ENCODE results near the gene SLX4.
A peak's percentile ranks its signal among the peaks of the same experiment; 100 is the strongest.
"Not testable (repeated sequence)": the region's sequence is repeated elsewhere in the genome, so short reads cannot be mapped to it uniquely, and the experiment has no call there.

SLX4 gene

DNA sequence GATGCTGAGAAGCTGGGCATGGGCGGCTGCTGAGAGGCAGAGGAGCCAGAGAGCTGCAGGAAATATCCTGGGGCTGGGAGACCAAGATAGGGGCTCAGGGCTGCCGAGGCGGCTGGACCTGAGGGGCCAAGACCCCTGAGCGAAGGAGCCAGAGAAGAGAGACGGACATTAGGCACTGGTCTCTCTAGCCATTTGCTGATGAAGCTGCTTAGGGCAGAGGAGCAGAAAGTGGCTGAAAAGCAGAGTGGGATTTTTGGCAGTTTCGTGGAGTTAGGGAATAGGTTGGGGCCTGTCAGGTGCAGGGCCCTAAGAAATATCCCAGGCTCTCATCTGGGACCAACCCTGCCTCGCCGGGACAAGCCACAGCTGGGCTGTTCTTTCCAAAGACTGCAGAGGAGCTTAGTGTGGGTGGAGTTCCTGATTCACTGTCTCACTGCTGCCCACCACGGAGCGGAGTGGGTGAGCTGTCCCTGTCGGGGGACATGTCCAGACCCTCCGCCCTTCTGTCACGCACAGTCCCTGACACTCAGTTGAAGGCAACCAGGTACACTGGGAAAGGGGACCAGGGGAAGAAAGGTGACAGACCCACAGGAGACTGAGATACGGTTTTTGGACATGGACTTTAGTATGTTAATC, 31.8 kb upstream of the SLX4 start:
- peak in 1 of 10 donors; percentile 42 for DNase-seq
- intact Hi-C loops (cut with DNase I): no loop called here

- peak in 1 of 10 donors; percentile 57 for DNase-seq
- intact Hi-C loops (cut with DNase I): no loop called here
Observed at GRCh38 chr16:3642397-3643094, 31.1 kb upstream of the SLX4 start.

DNA sequence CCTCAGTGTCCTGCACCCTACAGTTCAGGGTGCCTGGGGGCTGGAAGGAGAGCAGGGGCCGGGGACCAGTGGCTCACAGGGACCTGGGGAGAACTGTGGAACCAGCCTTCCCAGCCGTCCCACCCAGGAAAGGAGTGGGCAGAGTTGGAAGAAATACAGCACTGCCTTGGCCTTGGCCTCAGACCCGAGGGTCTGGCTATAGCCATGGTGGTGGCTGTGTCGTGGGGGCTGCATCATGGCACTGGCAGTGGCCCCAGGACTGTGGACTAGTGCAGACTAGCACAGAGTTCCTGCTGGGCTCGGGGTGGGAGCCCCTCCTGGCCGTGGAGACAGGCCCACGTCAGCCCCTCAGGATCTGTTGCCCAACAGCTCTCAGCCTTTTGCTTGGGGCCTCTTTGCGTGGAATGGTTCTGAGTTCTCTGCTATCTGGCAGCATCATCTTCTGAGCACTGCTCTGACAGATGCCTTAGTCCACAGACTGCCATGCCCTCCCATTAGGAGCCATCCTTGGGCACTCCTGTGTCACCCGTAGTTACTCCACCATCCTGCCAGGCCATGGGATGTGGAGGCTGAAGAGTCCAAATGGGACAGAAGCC, 30.5 kb upstream of the SLX4 start:
- DNase-seq: no peak

GRCh38 chr16:3640632-3641501, 29.5 kb upstream of the SLX4 start:
- intact Hi-C loops (cut with DNase I): no loop called here

More for the DNA sequence above, 30.5 kb upstream of the SLX4 start:
- intact Hi-C loops (cut with DNase I): no loop called here

GRCh38 chr16:3640207-3640606, 28.8 kb upstream of the SLX4 start:
- intact Hi-C loops (cut with DNase I): no loop called here
- no peak for DNase-seq

More at GRCh38 chr16:3640632-3641501, 29.5 kb upstream of the SLX4 start:
- peak in 1 of 10 donors; percentile 39 for DNase-seq

DNA sequence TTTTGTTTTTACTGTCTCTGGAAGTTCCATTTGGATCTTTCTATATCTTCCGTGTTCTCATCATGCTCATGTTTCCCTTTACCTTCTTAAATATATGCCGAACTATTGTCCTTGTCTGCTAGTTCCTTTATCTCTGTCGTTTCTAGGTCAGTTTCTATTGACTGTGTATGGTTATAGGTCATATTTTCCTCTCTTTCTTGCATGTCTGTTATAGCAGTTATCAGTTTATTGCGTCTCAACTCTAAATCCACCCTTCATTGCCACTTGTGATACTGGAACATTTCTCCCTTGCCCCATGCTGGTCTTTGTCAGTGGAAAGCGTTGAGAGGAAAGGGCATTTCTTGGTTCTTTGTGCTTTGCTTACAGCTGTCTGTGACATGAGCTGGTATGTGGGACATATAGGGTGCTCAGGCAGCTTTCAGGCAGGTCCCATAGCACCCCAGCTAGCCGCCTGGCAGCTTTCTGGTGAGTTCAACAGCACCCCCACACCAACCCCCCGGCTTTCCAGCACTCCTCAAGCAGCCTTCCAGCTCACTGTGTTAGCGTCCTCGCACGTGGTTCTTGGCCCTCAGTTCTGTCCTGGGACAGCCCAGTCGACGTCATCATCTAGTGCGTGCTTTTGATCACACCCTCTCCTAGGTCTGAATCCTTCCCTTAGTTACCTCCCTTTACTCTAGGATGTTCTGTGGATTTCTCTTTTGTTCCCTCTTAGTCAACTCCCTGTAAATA, 27.7 kb upstream of the SLX4 start:
- intact Hi-C loops (cut with DNase I): no loop called here
- peak in 1 of 10 donors; percentile 42 for DNase-seq

DNA sequence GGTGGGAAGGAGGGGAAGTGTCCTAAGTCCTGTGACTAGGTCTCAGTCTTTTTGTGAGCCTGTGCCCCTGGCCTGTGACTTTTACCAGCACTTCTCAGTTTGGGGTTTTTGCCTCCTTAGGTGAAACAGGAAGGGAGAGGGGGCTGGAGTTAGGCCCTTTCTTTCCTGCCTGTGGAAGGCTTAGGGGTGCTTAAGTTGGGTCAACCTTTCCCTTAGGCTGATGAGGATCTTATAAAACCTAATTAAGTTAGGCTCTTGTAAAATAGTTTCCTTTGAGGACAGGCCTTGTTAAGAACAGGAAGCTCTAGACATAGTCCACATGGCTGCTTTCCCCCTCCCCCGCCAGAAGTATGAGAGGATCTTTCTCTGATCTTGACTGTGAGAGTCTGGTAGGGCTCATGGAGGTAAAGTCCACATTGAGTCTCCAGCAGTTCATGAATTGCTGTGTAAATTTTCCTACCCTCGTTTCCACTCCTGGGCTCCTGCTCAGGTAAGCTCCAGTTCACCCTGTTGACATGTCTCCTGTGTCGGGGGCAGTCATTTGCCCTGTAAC, 26.0 kb upstream of the SLX4 start:
- no peak for DNase-seq
- intact Hi-C loops (cut with DNase I): no loop called here

DNA sequence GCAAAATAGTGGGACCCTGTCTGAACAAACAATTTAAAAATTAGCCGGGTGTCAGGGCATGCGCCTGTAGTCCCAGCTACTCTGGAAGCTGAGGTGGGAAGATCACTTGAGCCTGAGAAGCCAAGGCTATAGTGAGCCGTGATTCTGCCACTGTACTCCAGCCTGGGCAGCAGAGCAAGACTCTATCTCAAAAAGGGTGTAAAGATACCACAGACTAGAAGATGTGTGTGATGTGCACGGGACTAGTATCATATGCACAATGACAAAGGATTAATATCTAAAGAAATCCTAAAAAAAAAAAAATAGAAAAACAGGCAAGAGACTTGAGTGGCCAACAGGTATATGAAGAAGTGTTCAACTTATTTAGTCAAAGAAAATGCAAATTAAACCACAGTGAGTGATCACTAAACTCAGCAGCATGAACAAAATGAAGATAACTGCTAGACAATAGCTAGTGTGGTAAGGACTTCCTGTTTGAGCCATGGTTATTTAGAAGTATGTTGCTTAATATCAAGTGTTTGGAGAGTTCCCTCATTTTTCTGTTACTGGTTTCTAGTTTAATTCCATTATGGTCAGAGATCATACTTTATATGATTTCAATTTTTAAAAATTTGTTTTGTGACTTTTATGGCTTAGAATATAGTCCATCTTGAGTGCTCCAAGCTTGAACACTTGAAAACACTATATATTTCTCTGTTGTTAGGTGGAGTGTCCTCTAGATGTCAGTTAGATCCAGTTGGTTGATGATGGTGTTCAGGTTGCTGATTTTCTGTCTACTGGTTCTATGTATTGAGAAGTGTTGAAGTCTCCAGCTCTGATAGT, 14.7 kb upstream of the SLX4 start:
- intact Hi-C loops (cut with DNase I): no loop called here
- DNase-seq: no peak

GRCh38 chr16:3625331-3625730, 13.9 kb upstream of the SLX4 start:
- intact Hi-C loops (cut with DNase I): no loop called here
- DNase-seq: no peak

DNA sequence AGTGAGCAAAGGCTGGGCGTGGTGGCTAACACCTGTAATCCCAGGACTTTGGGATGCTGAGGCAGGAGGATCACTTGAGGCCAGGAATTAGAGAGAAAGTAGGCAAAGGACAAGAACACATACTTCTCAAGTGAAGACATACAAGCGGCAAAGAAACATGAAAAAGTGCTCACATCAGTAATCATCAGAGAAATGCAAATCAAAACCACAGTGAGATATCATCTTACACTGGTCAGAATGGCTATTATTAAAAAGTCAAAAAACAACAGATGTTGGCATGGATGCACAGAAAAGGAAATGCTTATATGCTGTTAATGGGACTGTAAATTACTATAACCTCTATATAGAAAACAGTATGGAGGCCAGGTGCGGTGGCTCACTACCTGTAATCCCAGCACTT, 12.2 kb upstream of the SLX4 start:
- intact Hi-C loops (cut with DNase I): no loop called here
- no peak for DNase-seq

DNA sequence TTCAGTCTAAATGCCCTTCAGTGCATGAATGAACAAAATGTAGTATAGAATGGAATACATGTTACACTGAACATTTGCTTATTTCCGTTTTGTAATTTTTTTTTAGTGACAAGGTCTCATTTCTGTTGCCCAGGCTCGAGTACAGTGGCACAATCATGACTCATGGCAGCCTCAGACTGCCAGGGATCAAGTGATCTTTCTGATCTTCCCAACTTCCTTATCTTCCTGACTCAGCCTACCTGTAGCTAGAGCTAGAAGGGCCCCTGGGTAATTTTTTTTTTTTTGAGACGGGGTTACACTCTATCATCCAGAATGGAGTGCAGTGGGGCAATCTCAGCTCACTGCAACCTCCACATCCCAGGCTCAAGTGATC, 7.3 kb upstream of the SLX4 start:
- intact Hi-C loops (cut with DNase I): no loop called here

DNA sequence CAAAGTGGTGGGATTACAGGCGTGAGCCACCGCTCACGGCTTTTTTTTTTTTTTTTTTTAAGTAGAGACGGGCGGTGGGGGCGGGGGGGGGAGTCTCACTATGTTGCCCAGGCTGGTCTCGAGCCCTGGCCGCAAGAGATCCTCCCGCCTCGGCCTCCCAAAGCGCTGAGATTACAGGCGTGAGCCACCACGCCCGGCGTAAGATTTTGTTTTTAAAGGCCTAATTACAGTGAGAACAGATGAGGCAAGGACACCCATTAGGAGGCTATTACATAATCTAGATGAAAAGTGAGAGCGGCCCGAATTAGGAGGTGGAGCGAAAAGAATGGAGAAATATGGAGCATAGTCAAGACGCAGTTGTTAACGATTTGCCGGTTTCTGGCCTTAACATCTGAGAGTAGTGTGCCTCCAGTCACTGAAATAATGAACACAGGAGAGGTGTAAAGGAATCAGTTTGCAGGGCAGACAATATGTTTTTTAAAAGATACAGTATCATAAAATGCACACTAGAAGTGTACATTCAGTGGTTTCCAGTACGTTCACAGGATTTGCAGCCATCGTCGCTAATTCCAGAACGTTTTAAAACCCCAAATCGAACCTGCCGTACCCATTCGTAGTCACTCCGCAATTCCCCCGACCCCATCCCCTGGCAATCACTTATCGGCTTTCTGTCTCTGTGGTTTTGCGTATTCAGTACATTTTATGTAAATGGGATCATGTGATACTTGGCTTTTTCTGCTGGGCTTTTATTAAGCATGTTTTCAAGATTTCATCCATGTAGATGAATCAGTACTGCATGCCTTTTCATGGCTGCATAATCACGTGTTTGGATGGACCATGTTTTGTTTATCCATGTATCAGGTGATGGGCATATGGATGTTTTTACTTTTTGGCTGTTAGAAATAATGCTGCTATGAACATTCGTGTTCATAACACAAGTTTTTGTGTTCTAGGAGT, 1.4 kb upstream of the SLX4 start:
- DNase-seq: no peak
- intact Hi-C loops (cut with DNase I): no loop called here

More for the DNA sequence above, 7.3 kb upstream of the SLX4 start:
- no peak for DNase-seq

DNA sequence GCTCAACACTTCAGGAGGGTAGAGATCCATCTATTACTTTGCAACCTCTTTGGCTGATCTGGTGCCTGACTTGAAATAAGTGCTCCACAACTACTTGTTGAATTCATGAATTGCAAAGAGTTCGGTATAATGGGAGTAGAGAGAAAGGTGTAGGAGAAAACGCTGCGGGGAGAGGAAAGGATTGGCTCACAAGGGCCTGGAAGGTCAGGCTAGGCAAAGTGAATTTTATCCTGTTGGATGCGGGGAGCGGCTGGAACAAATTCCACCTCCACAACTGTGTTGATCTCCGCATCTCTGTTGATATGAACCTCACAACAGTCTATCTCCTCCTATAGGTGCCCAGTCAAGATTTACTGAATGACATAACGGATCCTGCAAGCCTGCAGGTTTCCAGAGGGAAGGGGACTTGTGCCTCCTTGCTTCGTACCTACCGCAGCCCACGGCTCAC, 684 bp downstream of the SLX4 start:
- DNase-seq: no peak
- intact Hi-C loops (cut with DNase I): no loop called here

DNA sequence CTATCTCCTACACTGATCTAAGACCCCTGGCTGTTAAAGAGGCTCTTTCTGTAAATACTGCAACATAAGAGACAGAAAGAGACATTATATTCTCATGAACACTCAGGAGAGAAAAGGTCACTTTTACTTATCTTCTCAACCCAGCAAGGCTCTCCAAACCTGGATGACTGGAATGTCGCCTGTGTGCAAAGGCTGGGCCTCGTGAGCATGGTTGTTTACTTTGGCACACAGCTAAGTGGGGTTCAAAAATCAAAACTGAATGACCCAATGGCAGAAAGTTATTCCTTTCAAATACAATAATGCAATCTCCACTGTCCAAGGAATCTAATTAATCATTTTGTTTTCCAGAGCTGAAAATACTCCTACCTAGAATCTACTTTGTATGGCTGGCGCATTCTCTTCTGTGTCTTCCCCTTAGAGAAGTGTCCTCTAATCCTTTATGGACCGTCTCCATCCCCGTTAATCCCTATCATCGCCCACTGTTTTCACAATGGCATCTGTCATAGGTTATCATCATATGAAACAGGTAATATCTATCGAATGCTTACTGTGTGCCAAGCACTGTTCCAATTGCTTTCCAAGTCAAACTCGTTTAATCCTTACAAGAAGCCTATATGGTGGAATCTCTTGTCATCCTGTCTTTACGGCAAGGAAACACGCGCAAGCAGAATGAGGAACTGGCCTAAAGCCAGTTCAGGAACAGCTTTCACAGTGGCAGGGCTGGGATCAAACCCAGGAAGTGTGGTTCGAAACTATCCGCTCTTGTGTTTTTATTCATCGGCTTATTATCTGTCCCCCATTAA, 1.3 kb downstream of the SLX4 start:
- intact Hi-C loops (cut with DNase I): no loop called here
- no peak for DNase-seq

DNA sequence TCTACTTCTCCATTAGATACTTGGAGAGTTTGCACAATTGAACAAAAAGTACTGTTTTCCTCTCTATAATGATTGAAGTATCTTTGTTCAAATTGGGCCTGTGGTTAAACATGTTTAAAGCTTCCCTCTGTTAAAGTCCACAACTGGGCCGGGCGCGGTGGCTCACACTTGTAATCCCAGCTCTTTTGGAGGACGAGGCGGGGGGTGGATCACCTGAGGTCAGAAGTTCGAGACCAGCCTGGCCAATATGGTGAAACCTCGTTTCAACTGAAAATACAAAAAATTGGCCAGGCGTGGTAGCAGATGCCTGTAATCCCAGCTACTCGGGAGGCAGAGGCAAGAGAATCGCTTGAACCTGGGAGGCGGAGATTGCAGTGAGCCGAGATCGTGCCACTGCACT, 2.4 kb downstream of the SLX4 start:
- intact Hi-C loops (cut with DNase I): not testable (repeated sequence)
- peak in 1 of 10 donors; percentile 48 for DNase-seq

- intact Hi-C loops (cut with DNase I): no loop called here
- DNase-seq: no peak
Observed at GRCh38 chr16:3608069-3608468, 3.3 kb downstream of the SLX4 start.

DNA sequence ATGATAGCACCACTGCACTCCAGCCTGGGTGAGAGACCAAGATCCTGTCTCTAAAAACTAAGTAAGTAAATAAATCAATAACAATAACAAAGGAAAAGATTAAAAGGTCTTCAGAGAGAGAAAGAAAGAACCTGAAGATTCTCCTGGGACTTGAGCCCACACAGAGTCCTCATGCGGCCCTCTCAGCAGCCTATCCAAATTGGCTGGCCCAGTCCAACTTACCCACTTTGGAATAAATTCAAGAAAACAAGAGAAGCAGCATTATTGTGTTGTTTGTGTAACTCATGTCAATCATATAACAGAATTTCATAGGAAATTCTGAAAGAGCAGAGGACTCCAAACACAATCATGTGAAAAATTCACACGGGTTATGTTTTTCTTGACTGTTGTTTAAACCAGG, 3.8 kb downstream of the SLX4 start:
- no peak for DNase-seq
- intact Hi-C loops (cut with DNase I): no loop called here
